NCI-H1092 (cell line): ENCODE results near the gene NAV2.
"Not testable (repeated sequence)": the region's sequence is repeated elsewhere in the genome, so short reads cannot be mapped to it uniquely, and the experiment has no call there.

Source experiments
- DNase-seq: peaks from one replicate; lab custom pipeline; 2025; lab: John Stamatoyannopoulos, UW

Gene NAV2

DNA sequence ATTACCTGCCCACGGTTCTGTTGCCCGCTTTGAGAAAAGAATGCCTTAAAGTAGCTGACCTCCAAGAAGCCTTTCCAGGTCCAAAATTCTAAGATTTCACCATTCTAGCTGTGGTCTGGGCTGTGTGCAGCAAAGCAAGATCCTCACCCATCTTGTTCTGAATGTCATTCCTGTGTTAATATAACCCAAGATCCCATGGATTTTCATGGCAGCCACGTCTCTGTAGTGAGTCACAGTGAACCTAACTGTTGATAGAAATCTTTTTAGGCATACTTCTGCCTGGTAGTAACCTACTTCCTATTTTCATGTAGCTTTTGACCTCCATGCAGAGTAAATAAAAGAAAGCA is 210.0 kb downstream of the NAV2 start:
- no peak for DNase-seq

- no peak for DNase-seq
Observed at GRCh38 chr11:19923626-19924025, 211.0 kb downstream of the NAV2 start.

DNA sequence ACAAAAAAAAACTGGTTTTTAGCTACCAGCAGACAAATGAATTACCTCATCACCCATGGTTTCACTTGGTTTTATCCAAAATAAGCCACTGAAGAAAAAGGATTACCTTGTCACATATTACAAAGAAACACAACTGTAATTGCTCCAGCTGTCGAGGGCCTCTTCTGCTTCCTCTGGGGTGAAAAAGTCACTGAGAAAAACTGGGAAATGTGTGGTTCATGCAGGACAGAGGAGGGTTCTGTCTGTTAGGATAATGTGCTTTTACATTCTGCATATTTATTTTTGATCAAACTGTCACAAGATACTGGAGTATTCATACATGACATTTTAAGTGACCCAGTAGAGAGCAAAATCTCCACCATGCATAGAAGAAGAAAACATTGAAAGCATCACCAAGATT is 211.7 kb downstream of the NAV2 start:
- DNase-seq: no peak

GRCh38 chr11:19924716-19925115 is 212.1 kb downstream of the NAV2 start:
- DNase-seq: no peak

- DNase-seq: not testable (repeated sequence)
Observed at GRCh38 chr11:19927403-19927802, 214.8 kb downstream of the NAV2 start.

- DNase-seq: no peak
Observed at GRCh38 chr11:19929147-19929546, 216.5 kb downstream of the NAV2 start.

GRCh38 chr11:19929655-19930054 is 217.0 kb downstream of the NAV2 start:
- DNase-seq: no peak

DNA sequence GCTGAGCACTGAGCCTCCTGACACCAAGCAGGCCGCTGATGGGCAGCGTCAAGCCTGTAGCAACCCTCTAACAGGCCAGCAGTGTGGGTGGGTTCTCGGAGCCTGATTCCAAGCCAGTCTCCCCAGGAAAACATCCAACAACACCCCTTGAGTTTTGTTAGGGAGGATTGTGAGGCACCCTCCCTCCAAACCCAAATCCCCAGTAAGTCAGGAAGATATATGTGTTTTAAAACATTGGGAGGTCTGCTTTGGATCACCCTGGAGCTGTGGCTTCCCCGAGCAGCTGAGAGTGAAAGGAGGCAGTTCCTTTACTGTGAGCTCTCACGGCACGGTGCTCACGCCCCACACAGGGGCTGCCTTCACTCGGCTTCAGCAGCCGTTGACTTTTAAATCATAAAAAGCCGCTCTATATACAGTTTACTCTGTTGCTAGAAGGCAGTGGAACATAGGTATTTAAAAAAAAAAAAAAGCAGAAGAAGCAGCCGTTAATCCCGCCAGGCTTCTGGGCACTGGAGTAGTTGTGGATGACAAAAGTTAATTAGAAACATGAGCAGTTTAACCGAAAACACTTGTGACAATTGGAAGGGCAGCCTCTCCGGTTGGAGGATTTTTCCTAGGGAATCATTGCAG is 218.6 kb downstream of the NAV2 start:
- no peak for DNase-seq

DNA sequence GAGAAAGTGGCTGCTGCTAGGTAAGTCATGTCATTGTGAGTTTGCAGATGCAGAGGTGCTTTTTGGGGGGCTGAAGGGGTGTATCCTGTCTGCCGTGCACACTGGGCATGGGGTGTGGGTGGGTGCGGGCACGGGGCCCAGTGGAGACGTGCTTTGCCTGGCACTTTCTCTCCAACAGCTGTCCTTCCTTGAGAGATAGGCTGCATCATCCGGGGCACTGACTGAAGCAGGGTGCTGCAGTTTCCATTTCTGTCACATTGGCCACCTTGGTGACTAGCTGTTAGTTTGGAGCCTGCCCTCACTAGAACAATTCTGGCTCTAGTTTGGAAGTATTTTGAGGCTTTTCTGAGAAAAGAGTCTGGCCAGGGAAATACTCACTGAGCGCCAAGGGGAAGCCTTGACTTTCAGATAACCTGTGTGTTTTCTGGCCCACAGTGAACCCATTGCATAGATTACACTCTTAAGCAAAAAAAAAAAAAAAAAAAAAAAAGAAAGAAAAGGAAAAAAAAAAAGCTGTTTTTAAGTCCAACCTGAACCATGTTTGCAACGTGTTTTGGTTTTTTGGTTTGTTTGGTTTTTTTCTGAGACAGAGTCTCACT is 219.2 kb downstream of the NAV2 start:
- no peak for DNase-seq

DNA sequence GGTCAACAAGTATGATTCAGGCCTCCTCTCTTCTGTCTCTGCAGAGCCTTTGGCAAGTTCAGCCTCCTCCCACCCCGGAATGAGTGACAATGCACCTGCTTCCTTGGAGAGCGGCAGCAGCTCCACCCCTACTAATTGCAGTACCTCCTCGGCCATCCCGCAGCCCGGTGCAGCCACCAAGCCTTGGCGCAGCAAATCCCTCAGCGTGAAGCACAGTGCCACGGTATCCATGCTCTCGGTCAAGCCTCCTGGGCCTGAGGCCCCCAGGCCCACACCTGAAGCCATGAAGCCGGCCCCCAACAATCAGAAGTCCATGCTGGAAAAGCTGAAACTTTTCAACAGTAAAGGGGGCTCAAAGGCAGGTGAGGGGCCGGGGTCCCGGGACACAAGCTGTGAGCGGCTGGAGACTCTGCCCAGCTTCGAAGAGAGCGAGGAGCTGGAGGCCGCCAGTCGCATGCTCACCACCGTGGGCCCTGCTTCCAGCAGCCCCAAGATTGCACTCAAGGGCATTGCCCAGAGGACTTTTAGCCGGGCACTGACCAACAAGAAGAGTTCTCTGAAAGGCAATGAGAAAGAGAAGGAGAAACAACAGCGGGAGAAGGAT is 220.6 kb downstream of the NAV2 start:
- DNase-seq: no peak

- DNase-seq: no peak
Observed at GRCh38 chr11:19933801-19934488, 221.3 kb downstream of the NAV2 start.

DNA sequence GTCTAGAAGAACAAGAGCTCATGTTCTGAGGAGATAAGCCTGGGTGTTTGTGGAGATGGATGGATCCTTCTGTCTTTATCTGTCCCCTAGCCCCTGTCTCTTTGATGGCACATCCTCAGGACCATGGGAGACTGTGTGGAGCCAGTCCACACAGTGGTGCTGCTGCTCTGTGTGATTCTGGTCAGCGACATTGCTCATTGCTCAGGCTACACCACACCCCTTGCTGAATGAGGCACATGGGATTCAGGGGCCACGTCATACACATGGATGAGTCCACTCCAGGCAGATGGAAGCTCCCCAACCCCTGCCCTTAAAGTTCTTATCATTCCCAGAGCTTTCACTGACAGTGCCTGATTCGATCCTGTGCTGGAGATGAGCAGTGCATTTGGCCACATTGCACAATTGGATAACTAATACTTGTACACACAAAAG is 222.2 kb downstream of the NAV2 start:
- no peak for DNase-seq

DNA sequence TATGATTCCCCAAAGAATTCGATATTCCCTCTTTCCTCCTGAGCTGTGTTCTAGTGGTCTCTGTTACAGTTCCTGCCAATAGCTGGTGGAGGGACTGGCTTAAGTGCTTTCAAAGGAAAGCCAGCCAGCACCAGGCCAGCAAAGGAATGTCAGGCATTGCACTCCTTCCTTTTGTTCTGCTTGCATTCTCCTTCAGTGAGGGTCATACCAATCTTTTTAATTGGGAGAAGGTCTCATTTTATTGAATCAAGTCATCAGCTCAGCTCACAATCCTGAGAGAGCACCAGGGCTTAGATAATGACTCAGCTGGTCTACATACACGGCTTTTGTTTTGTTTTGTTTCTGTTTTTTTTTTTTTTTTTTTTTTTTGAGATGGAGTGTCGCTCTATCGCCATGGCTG is 222.9 kb downstream of the NAV2 start:
- no peak for DNase-seq

DNA sequence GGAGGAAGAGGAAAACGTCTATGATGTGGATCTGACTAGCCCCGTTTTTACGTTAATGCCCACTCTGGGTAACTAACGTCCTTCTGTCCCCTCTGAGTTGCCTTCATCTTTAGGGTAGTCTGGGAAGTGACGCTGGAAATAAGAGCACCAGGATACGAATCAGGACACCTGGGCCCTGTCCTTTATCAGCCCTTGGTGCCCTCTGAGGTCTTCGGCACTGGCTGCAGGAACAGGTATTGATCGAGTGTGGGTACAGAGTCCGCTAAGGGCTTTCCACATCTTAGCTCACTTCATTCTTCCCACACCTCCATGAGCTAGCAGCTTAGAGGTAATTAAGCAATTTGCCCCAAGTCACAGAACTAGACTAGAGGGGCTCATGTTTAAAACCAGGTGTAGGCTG is 223.8 kb downstream of the NAV2 start:
- no peak for DNase-seq

GRCh38 chr11:19938169-19938856 is 225.7 kb downstream of the NAV2 start:
- DNase-seq: no peak

DNA sequence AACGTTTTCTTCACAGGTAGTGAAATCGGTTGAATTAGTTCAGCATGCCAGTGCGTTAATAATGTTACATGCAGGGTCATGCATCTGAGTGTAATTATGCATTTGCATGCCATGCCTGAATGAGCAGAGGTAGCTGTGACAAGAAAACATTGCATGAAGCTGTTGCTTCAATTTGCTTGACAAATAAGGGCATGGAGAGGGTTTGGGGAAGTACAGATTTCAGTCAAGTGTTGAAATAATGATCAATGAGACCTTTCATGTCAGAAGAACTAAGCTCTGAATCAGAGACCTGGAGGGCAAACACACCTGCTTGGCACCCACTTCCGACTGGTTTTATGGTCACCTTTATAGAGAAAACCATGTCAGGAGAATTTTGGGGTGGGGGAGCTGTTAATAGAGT is 226.2 kb downstream of the NAV2 start:
- DNase-seq: no peak

- DNase-seq: no peak
Observed at GRCh38 chr11:19939415-19939929, 226.8 kb downstream of the NAV2 start.

GRCh38 chr11:19940831-19941230 is 228.2 kb downstream of the NAV2 start:
- no peak for DNase-seq

DNA sequence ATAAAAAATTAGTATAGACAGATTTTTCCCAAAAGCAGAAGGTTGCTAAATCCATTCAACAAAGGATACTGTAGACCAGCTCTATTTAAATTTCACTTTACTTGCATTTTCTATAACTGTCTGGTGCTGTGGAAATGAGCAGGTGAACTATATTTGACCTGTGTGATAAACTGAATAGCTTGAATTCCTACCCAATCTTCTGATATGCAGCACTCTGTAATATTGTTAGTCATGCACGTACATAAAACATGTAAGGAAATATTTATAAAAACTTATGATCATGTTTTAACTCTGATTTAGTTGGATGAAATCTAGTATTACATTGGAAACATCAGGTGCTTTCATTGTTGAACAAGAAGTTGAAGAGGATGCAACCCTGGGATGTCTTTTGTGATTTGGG is 234.0 kb downstream of the NAV2 start:
- DNase-seq: no peak

DNA sequence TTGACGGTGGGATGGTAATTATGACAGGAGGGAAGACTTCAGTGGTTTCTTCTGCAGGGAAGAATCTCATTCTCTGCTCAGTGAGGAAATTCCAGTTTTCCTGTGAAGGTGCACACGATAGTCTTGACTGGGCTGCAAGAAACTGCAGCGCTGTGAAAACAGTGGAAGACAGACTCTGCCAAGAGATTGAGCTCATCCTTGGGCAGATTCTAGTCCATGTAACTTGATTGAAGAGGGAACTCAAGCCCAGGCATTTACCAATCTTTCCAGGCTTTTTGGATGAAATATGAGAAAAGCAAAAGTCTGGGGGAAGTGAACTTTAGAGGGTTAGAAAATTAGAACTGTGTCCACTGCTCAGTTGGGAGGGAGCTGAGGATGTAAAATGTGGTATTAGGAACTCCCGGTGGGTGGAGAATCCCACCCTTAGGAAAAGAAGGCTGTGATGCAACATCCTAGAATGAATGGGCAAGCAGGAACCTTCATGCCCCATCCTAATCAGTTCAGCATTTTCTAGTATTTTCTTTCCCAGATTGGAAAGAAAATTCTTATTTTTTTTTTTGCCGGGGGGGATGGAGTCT is 235.0 kb downstream of the NAV2 start:
- no peak for DNase-seq

GRCh38 chr11:19949606-19950005 is 237.0 kb downstream of the NAV2 start:
- no peak for DNase-seq

- DNase-seq: peak; percentile 61
Observed at GRCh38 chr11:19951558-19952115, 239.0 kb downstream of the NAV2 start.
